ENCODE measurements around the gene TTLL7.

TTLL7 gene

DNA sequence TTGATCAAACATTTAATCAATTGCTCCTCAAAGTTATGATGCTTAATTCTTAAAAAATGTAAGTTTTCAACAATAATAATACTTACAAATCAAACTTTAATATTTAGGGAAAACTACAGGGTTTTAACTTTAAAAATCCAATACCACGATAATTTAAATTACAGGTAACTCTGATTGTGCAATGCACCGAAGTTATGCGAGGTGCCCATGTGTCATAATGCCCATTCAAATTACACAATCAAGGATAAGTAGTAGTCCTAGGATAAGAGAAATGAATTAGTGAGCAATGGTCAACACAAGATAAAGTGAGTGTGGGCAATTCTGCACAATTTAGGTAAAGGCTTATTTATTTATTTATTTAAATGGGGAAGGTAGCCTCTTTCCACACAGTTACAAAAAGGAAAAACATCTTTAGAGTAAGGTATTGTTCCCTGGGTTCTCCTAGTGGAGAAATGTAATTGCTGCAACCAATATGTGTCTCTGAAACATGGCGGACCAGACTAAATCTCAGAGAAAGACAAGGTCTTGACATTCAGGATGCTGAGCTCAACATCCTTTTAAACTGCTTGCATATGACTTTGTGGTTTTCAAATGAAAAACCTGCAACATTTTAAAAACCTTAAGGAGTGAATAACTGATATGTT, 164.2 kb downstream of the TTLL7 start:
- no peak overlapping the region for H3K4me3 ChIP-seq (ENCODE audit: low read depth, low read length)
- in situ Hi-C loops (cut with HindIII; ENCODE audit: low sequenced_read_pairs): no loop called here
- DNase-seq (ENCODE audit: low read depth): no peak
- TF ChIP-seq, protein P1, sequence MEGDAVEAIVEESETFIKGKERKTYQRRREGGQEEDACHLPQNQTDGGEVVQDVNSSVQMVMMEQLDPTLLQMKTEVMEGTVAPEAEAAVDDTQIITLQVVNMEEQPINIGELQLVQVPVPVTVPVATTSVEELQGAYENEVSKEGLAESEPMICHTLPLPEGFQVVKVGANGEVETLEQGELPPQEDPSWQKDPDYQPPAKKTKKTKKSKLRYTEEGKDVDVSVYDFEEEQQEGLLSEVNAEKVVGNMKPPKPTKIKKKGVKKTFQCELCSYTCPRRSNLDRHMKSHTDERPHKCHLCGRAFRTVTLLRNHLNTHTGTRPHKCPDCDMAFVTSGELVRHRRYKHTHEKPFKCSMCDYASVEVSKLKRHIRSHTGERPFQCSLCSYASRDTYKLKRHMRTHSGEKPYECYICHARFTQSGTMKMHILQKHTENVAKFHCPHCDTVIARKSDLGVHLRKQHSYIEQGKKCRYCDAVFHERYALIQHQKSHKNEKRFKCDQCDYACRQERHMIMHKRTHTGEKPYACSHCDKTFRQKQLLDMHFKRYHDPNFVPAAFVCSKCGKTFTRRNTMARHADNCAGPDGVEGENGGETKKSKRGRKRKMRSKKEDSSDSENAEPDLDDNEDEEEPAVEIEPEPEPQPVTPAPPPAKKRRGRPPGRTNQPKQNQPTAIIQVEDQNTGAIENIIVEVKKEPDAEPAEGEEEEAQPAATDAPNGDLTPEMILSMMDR (IDR thresholded peaks at IDR 0.05; ENCODE audit: low read depth, low read length, missing control alignments): no peak

DNA sequence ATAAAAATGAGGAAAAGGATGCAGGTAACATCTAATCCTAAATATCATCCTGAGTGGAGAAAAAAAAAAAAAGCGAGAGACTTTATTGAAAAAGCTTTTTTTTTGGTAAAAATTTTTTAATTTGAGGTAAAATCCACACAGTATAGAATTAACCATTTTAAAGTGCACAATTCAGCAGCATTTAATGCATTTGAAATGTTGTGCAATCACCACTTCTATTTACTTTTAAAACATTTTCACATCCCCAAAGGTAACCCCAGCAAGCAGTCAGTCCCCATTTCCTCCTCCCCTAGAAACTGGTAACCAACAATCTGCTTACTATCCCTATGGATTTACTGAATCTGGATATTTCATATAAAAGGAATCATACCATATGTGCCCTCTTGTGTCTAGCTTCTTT, 166.7 kb downstream of the TTLL7 start:
- no peak overlapping the region for H3K4me3 ChIP-seq (ENCODE audit: low read depth, low read length)
- no peak for DNase-seq (ENCODE audit: low read depth)
- TF ChIP-seq, protein P1 (IDR thresholded peaks at IDR 0.05; ENCODE audit: low read depth, low read length, missing control alignments): no peak
- in situ Hi-C loops (cut with HindIII; ENCODE audit: low sequenced_read_pairs): no loop called here

DNA sequence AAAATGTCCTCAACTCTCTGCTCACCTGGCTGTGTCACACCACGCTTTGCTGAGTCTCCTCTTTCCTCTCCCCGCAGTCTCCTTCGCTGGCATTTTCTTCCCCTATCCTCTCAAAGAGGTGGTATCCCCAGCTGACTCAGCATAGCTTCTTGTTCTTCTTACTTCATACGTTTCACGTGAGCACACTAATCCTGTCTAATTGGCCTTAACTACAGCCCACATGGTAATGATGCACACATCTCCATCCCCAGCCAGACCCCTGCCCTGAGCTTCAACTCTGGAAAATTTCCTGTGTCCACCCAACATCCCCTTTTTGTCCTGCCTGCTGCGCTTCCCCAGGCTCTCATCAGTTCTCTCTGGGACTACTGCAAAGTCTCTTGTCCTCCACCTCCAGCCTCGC, 169.8 kb downstream of the TTLL7 start:
- DNase-seq (ENCODE audit: low read depth): no peak
- in situ Hi-C loops (cut with HindIII; ENCODE audit: low sequenced_read_pairs): no loop called here
- no peak overlapping the region for H3K4me3 ChIP-seq (ENCODE audit: low read depth, low read length)
- TF ChIP-seq, protein P1 (IDR thresholded peaks at IDR 0.05; ENCODE audit: low read depth, low read length, missing control alignments): no peak

DNA sequence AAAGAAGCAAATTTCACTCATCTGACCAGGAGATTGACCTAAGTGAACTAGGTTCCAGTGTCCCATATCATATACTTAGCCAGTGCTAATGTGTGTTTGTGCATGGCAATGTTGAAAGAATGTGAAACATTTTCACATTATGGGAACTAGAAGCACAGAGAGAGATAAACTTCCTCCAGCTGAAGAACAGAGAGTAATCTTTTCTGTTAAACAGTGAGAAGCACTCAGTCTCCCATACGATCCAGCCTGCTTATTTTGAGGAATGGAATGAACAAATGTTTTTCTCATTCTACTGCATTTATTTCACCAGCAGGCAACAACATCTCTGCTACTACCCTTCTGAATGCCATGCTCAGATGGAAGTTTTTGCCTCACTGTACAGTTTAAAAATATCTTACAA, 170.5 kb downstream of the TTLL7 start:
- TF ChIP-seq, protein P1 (IDR thresholded peaks at IDR 0.05; ENCODE audit: low read depth, low read length, missing control alignments): no peak
- in situ Hi-C loops (cut with HindIII; ENCODE audit: low sequenced_read_pairs): no loop called here
- DNase-seq (ENCODE audit: low read depth): no peak
- no peak overlapping the region for H3K4me3 ChIP-seq (ENCODE audit: low read depth, low read length)

DNA sequence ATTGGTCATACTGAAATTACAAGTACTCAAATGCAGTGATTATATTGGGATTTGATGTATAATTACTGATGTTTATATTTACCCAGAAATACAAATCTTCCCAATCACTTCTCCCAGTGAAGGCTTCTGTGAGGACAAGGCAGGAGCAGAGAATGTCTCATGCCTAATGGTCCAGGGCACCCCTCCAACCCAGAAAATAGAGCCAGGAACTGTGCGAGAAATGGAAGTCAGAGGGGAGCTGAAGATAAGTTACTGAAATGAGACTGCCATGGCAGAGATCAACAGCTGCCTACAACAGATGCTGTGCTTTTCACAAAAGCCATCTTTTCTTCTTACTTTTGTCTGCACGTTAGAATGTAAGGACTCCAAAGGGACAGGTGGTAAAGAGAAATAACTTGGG, 171.2 kb downstream of the TTLL7 start:
- no peak overlapping the region for H3K4me3 ChIP-seq (ENCODE audit: low read depth, low read length)
- TF ChIP-seq, protein P1 (IDR thresholded peaks at IDR 0.05; ENCODE audit: low read depth, low read length, missing control alignments): no peak
- in situ Hi-C loops (cut with HindIII; ENCODE audit: low sequenced_read_pairs): no loop called here
- DNase-seq (ENCODE audit: low read depth): no peak

DNA sequence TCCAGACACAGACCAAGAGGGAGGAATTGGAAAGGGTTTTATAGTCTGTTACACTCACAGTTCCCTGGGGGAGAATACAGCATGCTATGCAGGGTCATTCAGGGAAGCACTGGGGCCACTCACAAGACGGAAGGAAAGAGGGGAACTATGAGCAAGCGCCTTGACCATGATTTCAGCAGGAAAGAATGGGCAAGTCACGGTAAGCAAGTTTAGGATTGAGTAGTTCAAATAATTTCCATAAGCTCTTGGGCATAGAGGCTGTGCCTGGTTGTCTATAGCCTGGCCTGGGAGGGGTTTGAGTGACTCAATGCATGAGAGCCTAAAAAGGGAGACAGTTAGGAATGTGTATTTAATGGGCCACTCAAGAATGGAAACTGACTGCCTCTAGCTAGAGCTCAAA, 176.7 kb downstream of the TTLL7 start:
- no peak overlapping the region for H3K4me3 ChIP-seq (ENCODE audit: low read depth, low read length)
- in situ Hi-C loops (cut with HindIII; ENCODE audit: low sequenced_read_pairs): no loop called here
- TF ChIP-seq, protein P1 (IDR thresholded peaks at IDR 0.05; ENCODE audit: low read depth, low read length, missing control alignments): no peak
- DNase-seq (ENCODE audit: low read depth): no peak
